ENCODE measurements around the gene ITGB3BP. TPM values are rescaled to one million over a fixed set of nuclear protein-coding genes. Genes with fewer than 3 reads are reported as not detected.

ITGB3BP gene
- total RNA-seq, 4 donors from 2014 or later, result 4.7 to 42.9 (median 5.7) TPM

DNA sequence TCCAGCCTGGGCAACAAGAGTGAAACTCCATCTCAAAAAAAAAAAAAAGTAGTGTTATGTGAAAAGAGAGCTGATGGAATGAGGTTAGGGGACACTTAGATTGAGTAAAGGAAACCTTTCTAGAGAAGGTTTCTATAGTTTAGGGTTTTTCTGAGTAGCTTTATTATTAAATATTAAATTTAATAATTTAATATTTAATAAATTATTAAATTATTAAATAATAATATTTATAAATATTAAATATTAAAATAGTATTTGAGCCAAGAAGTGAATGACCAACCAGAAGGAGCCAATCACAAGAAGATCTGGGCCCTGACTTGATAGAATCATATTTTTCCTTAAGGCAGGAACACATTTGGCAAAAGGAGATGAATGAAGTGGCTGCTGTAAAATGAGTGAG is 104.9 kb downstream of the ITGB3BP start:
- Histone ChIP-seq H3K9me3 (no peaks in the 10 kb centered on the region), H3K27ac (no peak overlapping the region), H3K4me3 (no peak overlapping the region), H3K27me3 (no peaks in the 10 kb centered on the region), H3K36me3 (no peaks in the 10 kb centered on the region), H3K4me1 (no peaks in the 10 kb centered on the region)
- no peak for TF ChIP-seq POLR2A (IDR thresholded peaks at IDR 0.05)
- TF ChIP-seq, protein P1, sequence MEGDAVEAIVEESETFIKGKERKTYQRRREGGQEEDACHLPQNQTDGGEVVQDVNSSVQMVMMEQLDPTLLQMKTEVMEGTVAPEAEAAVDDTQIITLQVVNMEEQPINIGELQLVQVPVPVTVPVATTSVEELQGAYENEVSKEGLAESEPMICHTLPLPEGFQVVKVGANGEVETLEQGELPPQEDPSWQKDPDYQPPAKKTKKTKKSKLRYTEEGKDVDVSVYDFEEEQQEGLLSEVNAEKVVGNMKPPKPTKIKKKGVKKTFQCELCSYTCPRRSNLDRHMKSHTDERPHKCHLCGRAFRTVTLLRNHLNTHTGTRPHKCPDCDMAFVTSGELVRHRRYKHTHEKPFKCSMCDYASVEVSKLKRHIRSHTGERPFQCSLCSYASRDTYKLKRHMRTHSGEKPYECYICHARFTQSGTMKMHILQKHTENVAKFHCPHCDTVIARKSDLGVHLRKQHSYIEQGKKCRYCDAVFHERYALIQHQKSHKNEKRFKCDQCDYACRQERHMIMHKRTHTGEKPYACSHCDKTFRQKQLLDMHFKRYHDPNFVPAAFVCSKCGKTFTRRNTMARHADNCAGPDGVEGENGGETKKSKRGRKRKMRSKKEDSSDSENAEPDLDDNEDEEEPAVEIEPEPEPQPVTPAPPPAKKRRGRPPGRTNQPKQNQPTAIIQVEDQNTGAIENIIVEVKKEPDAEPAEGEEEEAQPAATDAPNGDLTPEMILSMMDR (IDR thresholded peaks at IDR 0.05), result no peak
- DNase-seq, result no peak

- Histone ChIP-seq H3K27ac (no peak overlapping the region), H3K36me3 (peaks cover 0 to 7% (median 0%) of the 10 kb centered on the region in 3 donors)
These were observed 108.2 kb downstream of the ITGB3BP start for GRCh38 chr1:63414691-63415365.

DNA sequence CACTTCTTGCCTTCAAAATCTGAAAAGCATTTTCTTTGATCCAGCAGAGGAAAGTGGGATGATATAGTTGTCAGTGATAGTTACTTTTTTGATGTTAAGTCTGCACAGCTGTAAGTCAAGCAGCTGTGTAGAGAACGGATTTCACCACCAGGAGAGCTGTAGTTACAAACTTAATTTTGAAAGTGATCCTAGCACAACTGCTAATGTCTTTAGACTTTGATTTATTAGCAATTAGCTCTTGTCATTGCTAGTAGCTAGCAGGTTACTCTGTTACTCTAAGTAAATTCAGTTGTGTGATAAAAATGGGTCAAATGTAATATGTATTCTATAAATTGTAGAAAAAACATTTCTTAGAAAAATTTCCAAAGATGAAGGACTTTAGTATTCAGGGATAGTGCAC is 109.6 kb downstream of the ITGB3BP start:
- TF ChIP-seq POLR2A (IDR thresholded peaks at IDR 0.05), result no peak
- TF ChIP-seq, protein P1 (IDR thresholded peaks at IDR 0.05), result no peak
- Histone ChIP-seq H3K27me3 (no peaks in the 10 kb centered on the region), H3K4me1 (no peaks in the 10 kb centered on the region), H3K36me3 (peaks cover 0 to 7% (median 0%) of the 10 kb centered on the region in 3 donors), H3K4me3 (no peak overlapping the region), H3K27ac (no peak overlapping the region), H3K9me3 (no peaks in the 10 kb centered on the region)
- no peak for DNase-seq

More at GRCh38 chr1:63414691-63415365, 108.2 kb downstream of the ITGB3BP start:
- no peak for TF ChIP-seq POLR2A (IDR thresholded peaks at IDR 0.05)
- TF ChIP-seq, protein P1 (IDR thresholded peaks at IDR 0.05), result no peak
- H3K4me1 ChIP-seq, result no peaks in the 10 kb centered on the region
- H3K27me3 ChIP-seq, result no peaks in the 10 kb centered on the region
- no peak for DNase-seq
- no peak overlapping the region for H3K4me3 ChIP-seq
- H3K9me3 ChIP-seq, result no peaks in the 10 kb centered on the region

DNA sequence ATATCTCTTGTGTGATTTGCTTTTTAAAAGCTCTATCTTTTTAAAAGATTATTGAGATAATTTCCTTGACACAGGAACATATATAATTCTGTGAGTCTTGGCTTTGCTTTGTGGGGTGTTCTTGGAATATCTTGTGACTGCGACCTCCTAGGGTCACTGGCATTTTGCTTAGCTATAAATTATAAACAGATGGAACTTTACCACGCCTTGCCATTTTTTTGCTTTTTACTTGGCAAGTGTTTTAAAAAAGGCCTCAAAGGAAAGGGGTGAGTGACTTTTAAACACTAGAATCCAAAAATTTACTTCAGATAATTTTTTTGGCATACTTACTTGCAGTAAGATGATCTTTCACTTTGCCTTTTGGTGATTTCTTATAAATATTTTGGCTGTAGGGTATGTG is 112.0 kb downstream of the ITGB3BP start:
- Histone ChIP-seq H3K27me3 (no peaks in the 10 kb centered on the region), H3K36me3 (peaks cover 0 to 7% (median 0%) of the 10 kb centered on the region in 3 donors), H3K4me1 (no peaks in the 10 kb centered on the region), H3K9me3 (no peaks in the 10 kb centered on the region), H3K4me3 (no peak overlapping the region), H3K27ac (no peak overlapping the region)
- no peak for DNase-seq
- no peak for TF ChIP-seq POLR2A (IDR thresholded peaks at IDR 0.05)
- TF ChIP-seq, protein P1 (IDR thresholded peaks at IDR 0.05), result no peak

DNA sequence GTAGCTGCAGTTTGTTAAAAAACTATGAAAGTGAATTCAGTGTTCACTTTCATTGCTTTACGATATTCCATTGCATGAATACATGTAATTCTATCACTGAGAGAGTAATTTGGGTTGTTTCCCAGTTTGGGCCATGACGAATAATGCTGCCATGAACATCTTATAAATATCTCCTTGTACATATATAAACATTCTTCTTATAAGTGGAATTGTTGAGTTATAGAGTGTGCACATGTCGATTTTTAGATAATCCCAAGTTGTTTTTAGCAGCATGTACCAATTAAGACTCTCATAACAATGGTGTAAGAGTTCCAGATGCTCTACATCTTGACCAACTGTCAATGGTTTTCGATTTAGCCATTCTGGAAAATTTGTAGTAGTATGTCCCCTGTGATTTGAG is 114.7 kb downstream of the ITGB3BP start:
- Histone ChIP-seq H3K4me1 (no peaks in the 10 kb centered on the region), H3K9me3 (no peaks in the 10 kb centered on the region), H3K36me3 (peaks cover 0 to 13% (median 0%) of the 10 kb centered on the region in 3 donors), H3K27ac (no peak overlapping the region), H3K4me3 (no peak overlapping the region), H3K27me3 (no peaks in the 10 kb centered on the region)
- TF ChIP-seq, protein P1 (IDR thresholded peaks at IDR 0.05), result no peak
- no peak for TF ChIP-seq POLR2A (IDR thresholded peaks at IDR 0.05)
- no peak for DNase-seq

Measured in Peyer's patch (tissue), 4 donors.